Measurements from ENCODE around the gene WDR72.

- TF ChIP-seq CHCHD3 (CRISPR knock-in tag; IDR thresholded peaks at IDR 0.05) (no peak), GATAD2A (CRISPR knock-in tag; IDR thresholded peaks at IDR 0.05) (no peak), POLR2A (IDR thresholded peaks at IDR 0.05; ENCODE audit: insufficient read depth in 1 of 2, low read depth in 2 of 2, low read length in 2 of 2) (no peak), FOXK1 (CRISPR knock-in tag; IDR thresholded peaks at IDR 0.05; ENCODE audit: borderline replicate concordance, low read depth) (no peak), FLYWCH1 (CRISPR knock-in tag; IDR thresholded peaks at IDR 0.05) (no peak)
Measured at GRCh38 chr15:53576841-53577240, 182.6 kb downstream of the WDR72 start.

Data from HepG2 (cell line).